ENCODE results near the gene AFF4. TPM values are rescaled to one million over a fixed set of nuclear protein-coding genes. Genes with fewer than 3 reads are reported as not detected.

Gene AFF4
- polyA plus RNA-seq, 3 donors from 2014 or later, result 10.7 to 31.8 (median 11.7) TPM

- DNase-seq, result no peak
- H3K27ac Mint-ChIP-seq, result no peak overlapping the region
- H3K4me1 Mint-ChIP-seq, result no peaks in the 10 kb centered on the region
- no peak overlapping the region for H3K4me3 Mint-ChIP-seq
- H3K27me3 Mint-ChIP-seq (ENCODE audit: low read depth in 3 of 3), result no peaks in the 10 kb centered on the region
- H3K9me3 Mint-ChIP-seq, result no peaks in the 10 kb centered on the region
- no peaks in the 10 kb centered on the region for H3K36me3 Mint-ChIP-seq
Measured at GRCh38 chr5:132850066-132850465, 113.4 kb downstream of the AFF4 start.

- H3K36me3 Mint-ChIP-seq, result no peaks in the 10 kb centered on the region
- H3K27me3 Mint-ChIP-seq (ENCODE audit: low read depth in 3 of 3), result no peaks in the 10 kb centered on the region
- no peak overlapping the region for H3K4me3 Mint-ChIP-seq
- H3K4me1 Mint-ChIP-seq, result no peaks in the 10 kb centered on the region
- H3K9me3 Mint-ChIP-seq, result no peaks in the 10 kb centered on the region
- no peak overlapping the region for H3K27ac Mint-ChIP-seq
- no peak for DNase-seq
Measured at GRCh38 chr5:132849347-132849746, 114.1 kb downstream of the AFF4 start.

GRCh38 chr5:132848270-132848669 is 115.2 kb downstream of the AFF4 start:
- Mint-ChIP-seq H3K36me3 (no peaks in the 10 kb centered on the region), H3K27ac (no peak overlapping the region), H3K4me1 (no peaks in the 10 kb centered on the region), H3K9me3 (no peaks in the 10 kb centered on the region), H3K27me3 (ENCODE audit: low read depth in 3 of 3) (no peaks in the 10 kb centered on the region), H3K4me3 (no peak overlapping the region)
- no peak for DNase-seq

- DNase-seq, result no peak
- no peak overlapping the region for H3K4me3 Mint-ChIP-seq
- no peaks in the 10 kb centered on the region for H3K36me3 Mint-ChIP-seq
- H3K9me3 Mint-ChIP-seq, result no peaks in the 10 kb centered on the region
- no peaks in the 10 kb centered on the region for H3K27me3 Mint-ChIP-seq (ENCODE audit: low read depth in 3 of 3)
- H3K27ac Mint-ChIP-seq, result no peak overlapping the region
- H3K4me1 Mint-ChIP-seq, result no peaks in the 10 kb centered on the region
Measured at GRCh38 chr5:132841305-132841704, 122.1 kb downstream of the AFF4 start.

- H3K4me1 Mint-ChIP-seq, result no peaks in the 10 kb centered on the region
- no peak for DNase-seq
- no peak overlapping the region for H3K4me3 Mint-ChIP-seq
- no peaks in the 10 kb centered on the region for H3K9me3 Mint-ChIP-seq
- no peaks in the 10 kb centered on the region for H3K36me3 Mint-ChIP-seq
- H3K27ac Mint-ChIP-seq, result no peak overlapping the region
- H3K27me3 Mint-ChIP-seq (ENCODE audit: low read depth in 3 of 3), result no peaks in the 10 kb centered on the region
Measured at GRCh38 chr5:132840896-132841295, 122.5 kb downstream of the AFF4 start.

GRCh38 chr5:132840313-132840712 is 123.1 kb downstream of the AFF4 start:
- no peak for DNase-seq
- no peaks in the 10 kb centered on the region for H3K36me3 Mint-ChIP-seq
- H3K4me1 Mint-ChIP-seq, result no peaks in the 10 kb centered on the region
- H3K27ac Mint-ChIP-seq, result no peak overlapping the region
- H3K27me3 Mint-ChIP-seq (ENCODE audit: low read depth in 3 of 3), result no peaks in the 10 kb centered on the region
- H3K9me3 Mint-ChIP-seq, result no peaks in the 10 kb centered on the region
- H3K4me3 Mint-ChIP-seq, result no peak overlapping the region

- H3K9me3 Mint-ChIP-seq, result no peaks in the 10 kb centered on the region
Measured at GRCh38 chr5:132839426-132840301, 123.8 kb downstream of the AFF4 start.

GRCh38 chr5:132838516-132839282 is 124.7 kb downstream of the AFF4 start:
- no peak overlapping the region for H3K4me3 Mint-ChIP-seq
- H3K36me3 Mint-ChIP-seq, result no peaks in the 10 kb centered on the region
- no peaks in the 10 kb centered on the region for H3K4me1 Mint-ChIP-seq
- DNase-seq, result no peak
- H3K27me3 Mint-ChIP-seq (ENCODE audit: low read depth in 3 of 3), result no peaks in the 10 kb centered on the region
- H3K27ac Mint-ChIP-seq, result no peak overlapping the region
- H3K9me3 Mint-ChIP-seq, result no peaks in the 10 kb centered on the region

More at GRCh38 chr5:132839426-132840301, 123.8 kb downstream of the AFF4 start:
- H3K4me1 Mint-ChIP-seq, result no peaks in the 10 kb centered on the region
- no peak overlapping the region for H3K27ac Mint-ChIP-seq
- H3K27me3 Mint-ChIP-seq (ENCODE audit: low read depth in 3 of 3), result no peaks in the 10 kb centered on the region
- no peak overlapping the region for H3K4me3 Mint-ChIP-seq
- H3K36me3 Mint-ChIP-seq, result no peaks in the 10 kb centered on the region
- no peak for DNase-seq

- no peak for DNase-seq
- Mint-ChIP-seq H3K4me3 (no peak overlapping the region), H3K4me1 (no peaks in the 10 kb centered on the region), H3K27me3 (ENCODE audit: low read depth in 3 of 3) (no peaks in the 10 kb centered on the region), H3K9me3 (no peaks in the 10 kb centered on the region), H3K36me3 (no peaks in the 10 kb centered on the region), H3K27ac (no peak overlapping the region)
Measured at GRCh38 chr5:132837868-132838267, 125.6 kb downstream of the AFF4 start.

GRCh38 chr5:132836852-132837251 is 126.6 kb downstream of the AFF4 start:
- H3K4me3 Mint-ChIP-seq, result no peak overlapping the region
- no peak overlapping the region for H3K27ac Mint-ChIP-seq
- H3K36me3 Mint-ChIP-seq, result no peaks in the 10 kb centered on the region
- no peaks in the 10 kb centered on the region for H3K27me3 Mint-ChIP-seq (ENCODE audit: low read depth in 3 of 3)
- H3K9me3 Mint-ChIP-seq, result no peaks in the 10 kb centered on the region
- H3K4me1 Mint-ChIP-seq, result no peaks in the 10 kb centered on the region
- no peak for DNase-seq

GRCh38 chr5:132834057-132834456 is 129.4 kb downstream of the AFF4 start:
- H3K9me3 Mint-ChIP-seq, result no peaks in the 10 kb centered on the region
- H3K4me1 Mint-ChIP-seq, result peaks cover 6 to 10% of the 10 kb centered on the region in 2 donors
- H3K36me3 Mint-ChIP-seq, result peaks cover 0 to 3% (median 0%) of the 10 kb centered on the region in 3 donors
- no peak overlapping the region for H3K4me3 Mint-ChIP-seq
- no peak for DNase-seq
- H3K27me3 Mint-ChIP-seq (ENCODE audit: low read depth in 3 of 3), result peaks cover 0 to 3% (median 3%) of the 10 kb centered on the region in 3 donors
- no peak overlapping the region for H3K27ac Mint-ChIP-seq

GRCh38 chr5:132832612-132833011 is 130.8 kb downstream of the AFF4 start:
- Mint-ChIP-seq H3K36me3 (peaks cover 0 to 3% (median 0%) of the 10 kb centered on the region in 3 donors), H3K27ac (no peak overlapping the region), H3K4me1 (peaks cover 7 to 11% of the 10 kb centered on the region in 2 donors), H3K9me3 (no peaks in the 10 kb centered on the region), H3K4me3 (peak overlapping the region in 4 of 5 donors; percentile 15 to 48 (median 24)), H3K27me3 (ENCODE audit: low read depth in 3 of 3) (peaks cover 2 to 3% (median 3%) of the 10 kb centered on the region in 3 donors)
- no peak for DNase-seq

- peak overlapping the region; percentile 71 to 85 (median 79) for H3K4me3 Mint-ChIP-seq
- peaks cover 5 to 10% (median 8%) of the 10 kb centered on the region in 3 donors for H3K27me3 Mint-ChIP-seq (ENCODE audit: low read depth in 3 of 3)
- peaks cover 0 to 3% (median 0%) of the 10 kb centered on the region in 3 donors for H3K36me3 Mint-ChIP-seq
- H3K27ac Mint-ChIP-seq, result peak overlapping the region in 3 of 6 donors; percentile 10 to 89 (median 20)
- no peak for DNase-seq
- no peaks in the 10 kb centered on the region for H3K9me3 Mint-ChIP-seq
- H3K4me1 Mint-ChIP-seq, result peaks cover 8 to 11% of the 10 kb centered on the region in 2 donors
Measured at GRCh38 chr5:132831095-132831860, 132.2 kb downstream of the AFF4 start.

Measured in immature natural killer cell (primary cell).